ENCODE data around the gene ZBTB45.

DNA sequence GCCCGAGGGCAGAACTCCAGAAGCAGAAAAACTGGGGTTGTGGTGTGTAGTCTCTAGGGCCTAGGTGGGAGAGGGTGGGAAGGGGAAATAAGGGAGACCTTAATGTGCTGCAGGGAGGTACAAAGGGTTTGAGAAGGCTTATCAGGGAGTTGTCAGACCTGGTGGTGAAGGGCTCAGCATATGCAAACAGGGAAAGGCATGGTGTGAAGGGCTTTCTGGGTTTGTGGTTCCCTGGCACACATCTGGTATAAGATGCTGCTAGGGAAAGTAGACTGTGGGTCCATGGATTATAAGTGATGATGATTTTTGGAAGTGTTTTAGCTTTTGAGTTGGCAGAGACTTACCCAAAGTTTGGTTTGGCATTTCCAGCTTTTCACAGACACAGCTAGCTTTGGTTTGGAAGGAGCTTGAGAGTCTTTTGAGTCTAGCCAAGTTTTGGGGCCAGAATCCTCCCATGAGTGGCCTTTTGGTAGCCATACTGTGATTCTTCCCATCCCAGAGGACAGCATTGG is 26.5 kb upstream of the ZBTB45 start:
- TF ChIP-seq POLR2AphosphoS5 (IDR thresholded peaks at IDR 0.05; ENCODE audit: low read depth, low read length), result no peak
- TF ChIP-seq, protein P1, sequence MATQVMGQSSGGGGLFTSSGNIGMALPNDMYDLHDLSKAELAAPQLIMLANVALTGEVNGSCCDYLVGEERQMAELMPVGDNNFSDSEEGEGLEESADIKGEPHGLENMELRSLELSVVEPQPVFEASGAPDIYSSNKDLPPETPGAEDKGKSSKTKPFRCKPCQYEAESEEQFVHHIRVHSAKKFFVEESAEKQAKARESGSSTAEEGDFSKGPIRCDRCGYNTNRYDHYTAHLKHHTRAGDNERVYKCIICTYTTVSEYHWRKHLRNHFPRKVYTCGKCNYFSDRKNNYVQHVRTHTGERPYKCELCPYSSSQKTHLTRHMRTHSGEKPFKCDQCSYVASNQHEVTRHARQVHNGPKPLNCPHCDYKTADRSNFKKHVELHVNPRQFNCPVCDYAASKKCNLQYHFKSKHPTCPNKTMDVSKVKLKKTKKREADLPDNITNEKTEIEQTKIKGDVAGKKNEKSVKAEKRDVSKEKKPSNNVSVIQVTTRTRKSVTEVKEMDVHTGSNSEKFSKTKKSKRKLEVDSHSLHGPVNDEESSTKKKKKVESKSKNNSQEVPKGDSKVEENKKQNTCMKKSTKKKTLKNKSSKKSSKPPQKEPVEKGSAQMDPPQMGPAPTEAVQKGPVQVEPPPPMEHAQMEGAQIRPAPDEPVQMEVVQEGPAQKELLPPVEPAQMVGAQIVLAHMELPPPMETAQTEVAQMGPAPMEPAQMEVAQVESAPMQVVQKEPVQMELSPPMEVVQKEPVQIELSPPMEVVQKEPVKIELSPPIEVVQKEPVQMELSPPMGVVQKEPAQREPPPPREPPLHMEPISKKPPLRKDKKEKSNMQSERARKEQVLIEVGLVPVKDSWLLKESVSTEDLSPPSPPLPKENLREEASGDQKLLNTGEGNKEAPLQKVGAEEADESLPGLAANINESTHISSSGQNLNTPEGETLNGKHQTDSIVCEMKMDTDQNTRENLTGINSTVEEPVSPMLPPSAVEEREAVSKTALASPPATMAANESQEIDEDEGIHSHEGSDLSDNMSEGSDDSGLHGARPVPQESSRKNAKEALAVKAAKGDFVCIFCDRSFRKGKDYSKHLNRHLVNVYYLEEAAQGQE (IDR thresholded peaks at IDR 0.05; ENCODE audit: insufficient read depth in 1 of 2, low read depth in 2 of 2, low read length in 2 of 2), result no peak
- TF ChIP-seq SIN3A (IDR thresholded peaks at IDR 0.05; ENCODE audit: borderline replicate concordance, insufficient read depth, low read length), result no peak
- no peak for TF ChIP-seq TAF1 (IDR thresholded peaks at IDR 0.05; ENCODE audit: borderline replicate concordance, insufficient read depth, low read length)
